Head of caudate nucleus (tissue), 42 donors: ENCODE data around the gene TESMIN.

ENCODE experiments used
- DNase-seq, 42 donors: peaks; one replicate each; pipeline versions ENCODE4 v3.0.0 to v3.0.0-alpha.2; 2020 to 2021; ENCODE audit warnings: mixed read lengths in 7 of 42
- intact Hi-C: fragments of 100-400 bp; cut with DNase I; formaldehyde crosslinking; loops from one replicate; pipeline ENCODE4 v1.15.0; 2022

Gene TESMIN

GRCh38 chr11:68763926-68764657 lies 12.8 kb upstream of the TESMIN start:
- DNase-seq = no peak
- intact Hi-C loops = no loop called here

GRCh38 chr11:68763181-68763721 lies 11.9 kb upstream of the TESMIN start:
- intact Hi-C loops = no loop called here
- DNase-seq = no peak

GRCh38 chr11:68762481-68762880 lies 11.2 kb upstream of the TESMIN start:
- intact Hi-C loops = no loop called here
- no peak for DNase-seq

- intact Hi-C loops = no loop called here
- DNase-seq = no peak
Measured at GRCh38 chr11:68761801-68762200, 10.5 kb upstream of the TESMIN start.

- DNase-seq = no peak
- intact Hi-C loops = no loop called here
Measured at GRCh38 chr11:68759991-68760390, 8.7 kb upstream of the TESMIN start.

- intact Hi-C loops = no loop called here
- DNase-seq = no peak
Measured at GRCh38 chr11:68757711-68758110, 6.4 kb upstream of the TESMIN start.

- no peak for DNase-seq
Measured at GRCh38 chr11:68756171-68756766, 4.9 kb upstream of the TESMIN start.

GRCh38 chr11:68753300-68753699 lies 2.0 kb upstream of the TESMIN start:
- intact Hi-C loops = no loop called here
- DNase-seq = no peak

More at GRCh38 chr11:68756171-68756766, 4.9 kb upstream of the TESMIN start:
- intact Hi-C loops = no loop called here

- no peak for DNase-seq
- intact Hi-C loops = no loop called here
Measured at GRCh38 chr11:68751004-68751325, 355 bp downstream of the TESMIN start.

GRCh38 chr11:68750195-68751003 lies 921 bp downstream of the TESMIN start:
- DNase-seq = no peak
- intact Hi-C loops = no loop called here

- no peak for DNase-seq
- intact Hi-C loops = no loop called here
Measured at GRCh38 chr11:68749229-68750123, 1.8 kb downstream of the TESMIN start.

- intact Hi-C loops = no loop called here
Measured at GRCh38 chr11:68748061-68748460, 3.3 kb downstream of the TESMIN start.

GRCh38 chr11:68743539-68743938 lies 7.8 kb downstream of the TESMIN start:
- intact Hi-C loops = no loop called here
- no peak for DNase-seq

More at GRCh38 chr11:68748061-68748460, 3.3 kb downstream of the TESMIN start:
- DNase-seq = no peak

- intact Hi-C loops = no loop called here
- no peak for DNase-seq
Measured at GRCh38 chr11:68741463-68741862, 9.9 kb downstream of the TESMIN start.

- intact Hi-C loops = no loop called here
- no peak for DNase-seq
Measured at GRCh38 chr11:68735646-68736045, 15.7 kb downstream of the TESMIN start.

GRCh38 chr11:68735125-68735524 lies 16.2 kb downstream of the TESMIN start:
- no peak for DNase-seq
- intact Hi-C loops = no loop called here

- no peak for DNase-seq
- intact Hi-C loops = no loop called here
Measured at GRCh38 chr11:68734111-68734510, 17.2 kb downstream of the TESMIN start.

- intact Hi-C loops = no loop called here
- DNase-seq = peak in 1 of 42 donors; percentile 12
Measured at GRCh38 chr11:68727783-68728182, 23.5 kb downstream of the TESMIN start.

GRCh38 chr11:68724293-68724692 lies 27.0 kb downstream of the TESMIN start:
- no peak for DNase-seq
- intact Hi-C loops = no loop called here
